AG04449 (cell line): Measurements from ENCODE around the gene SPIRE2.
A peak's percentile ranks its signal among the peaks of the same experiment; 100 is the strongest.

ENCODE experiments used
- CTCF ChIA-PET: fragments of 350-600 bp; formaldehyde crosslinking; extraction: SDS; loops from one replicate; lab custom pipeline; 2021; ENCODE audit warnings: antibody characterized with exemption; lab: Yijun Ruan, JAX
- POLR2A ChIA-PET: fragments of 400-600, 350-600 bp; formaldehyde crosslinking; extraction: SDS; loops from one replicate; lab custom pipeline; 2020; ENCODE audit warnings: antibody characterized with exemption, inconsistent platforms; lab: Yijun Ruan, JAX
- DNase-seq: peaks from one replicate; pipeline ENCODE4 v3.0.0-alpha.2; 2010; ENCODE audit warnings: low read depth, low spot score
- H3K4me3 ChIP-seq: 2 replicates; pipeline ENCODE4 v1.5.1; 2011; ENCODE audit warnings: low read depth, mild to moderate bottlenecking, control low read depth, low read length
- CTCF ChIP-seq: IDR thresholded peaks from one replicate; pipeline ENCODE4 v1.5.1; 2011; ENCODE audit warnings: mild to moderate bottlenecking, moderate library complexity, low read length, control low read depth, inconsistent platforms; ENCODE audit not compliant: insufficient read depth; ENCODE audit errors: missing control alignments

The SPIRE2 gene

GRCh38 chr16:89909777-89910716, 81.8 kb downstream of the SPIRE2 start:
- peak; percentile 97 for TF ChIP-seq CTCF
- ChIA-PET CTCF (interaction anchor here (0.6 to 4.6 kb wide), 16 partner anchors 9 to 210 kb away, joined by 3 to 37 read pairs (median 5); partner anchors contain the start of genes MC1R, TCF25 and TUBB3), POLR2A (interaction anchor here (0.9 kb wide), 1 partner anchor 12 kb away, joined by 8 read pairs; no protein-coding TSS in a partner anchor)
- H3K4me3 ChIP-seq = no peak overlapping the region
- DNase-seq = no peak

- POLR2A ChIA-PET = interaction anchor here (0.9 kb wide), 1 partner anchor 11 kb away, joined by 8 read pairs; no protein-coding TSS in a partner anchor
- DNase-seq = no peak
- no peak overlapping the region for H3K4me3 ChIP-seq
- CTCF ChIA-PET = interaction anchor here (0.8 to 4.6 kb wide), 14 partner anchors 8 to 211 kb away, joined by 3 to 37 read pairs (median 8); partner anchors contain the start of genes MC1R and TUBB3
- no peak for TF ChIP-seq CTCF
Observed at GRCh38 chr16:89910717-89911354, 82.6 kb downstream of the SPIRE2 start.

GRCh38 chr16:89911375-89911774, 83.1 kb downstream of the SPIRE2 start:
- no peak overlapping the region for H3K4me3 ChIP-seq
- TF ChIP-seq CTCF = no peak
- POLR2A ChIA-PET = no interaction called here
- CTCF ChIA-PET = interaction anchor here (1.1 to 4.6 kb wide), 9 partner anchors 8 to 211 kb away, joined by 3 to 37 read pairs (median 15); partner anchors contain the start of genes MC1R and TUBB3
- DNase-seq = no peak

- TF ChIP-seq CTCF = no peak
- CTCF ChIA-PET = interaction anchor here (1.1 to 4.6 kb wide), 5 partner anchors 11 to 51 kb away, joined by 3 to 34 read pairs (median 3); partner anchors contain the start of gene TUBB3
- no peak for DNase-seq
- no peak overlapping the region for H3K4me3 ChIP-seq
- POLR2A ChIA-PET = interaction anchor here (0.9 kb wide), 1 partner anchor 10 kb away, joined by 3 read pairs; no protein-coding TSS in a partner anchor
Observed at GRCh38 chr16:89912143-89912542, 83.9 kb downstream of the SPIRE2 start.

GRCh38 chr16:89912627-89913026, 84.4 kb downstream of the SPIRE2 start:
- H3K4me3 ChIP-seq = no peak overlapping the region
- ChIA-PET CTCF (interaction anchor here (1.1 to 4.6 kb wide), 5 partner anchors 11 to 52 kb away, joined by 3 to 34 read pairs (median 3); partner anchors contain the start of gene TUBB3), POLR2A (interaction anchor here (0.8 to 0.9 kb wide), 2 partner anchors 9 to 10 kb away, joined by 3 to 4 read pairs; partner anchors contain the start of gene TUBB3)
- no peak for DNase-seq
- TF ChIP-seq CTCF = no peak
